NCI-H510A (cell line): ENCODE results near the gene GADD45GIP1.

Source experiments
- DNase-seq: peaks from one replicate; lab custom pipeline; 2025; lab: John Stamatoyannopoulos, UW

GADD45GIP1 gene

GRCh38 chr19:12907166-12907565, 49.9 kb downstream of the GADD45GIP1 start:
- DNase-seq, result no peak
